Caco-2 (cell line): Measurements from ENCODE around the gene SLC39A11. TPM values are rescaled to one million over a fixed set of nuclear protein-coding genes. Genes with fewer than 3 reads are reported as not detected.

ENCODE experiments used
- BruUV-seq: library from RNA; stranded (reverse); fragments of 400-500 nt; replicated peaks from 2 replicates; lab custom pipeline; 2021; lab: Mats Ljungman, UMichigan
- CTCF ChIA-PET: fragments of 300-600 bp; sonication (Branson Sonifier 250); formaldehyde crosslinking; loops from one replicate; lab custom pipeline; 2022; ENCODE audit warnings: antibody characterized with exemption; lab: Charles Lee
- POLR2A ChIA-PET: fragments of 300-600 bp; sonication (Branson Sonifier 250); formaldehyde crosslinking; loops from one replicate; lab custom pipeline; 2022; ENCODE audit warnings: antibody characterized with exemption; lab: Charles Lee
- DNase-seq, 2 experiments: peaks; one replicate each; pipeline versions ENCODE4 v3.0.0 to v3.0.0-alpha.2; 2020 to 2022
- H3K27me3 ChIP-seq: replicated peaks from 2 replicates; pipeline ENCODE4 v1.6.0; 2011; ENCODE audit warnings: low read length; ENCODE audit not compliant: control insufficient read depth, insufficient read depth
- H3K36me3 ChIP-seq: 2 replicates; pipeline ENCODE4 v1.5.1; 2011; ENCODE audit warnings: low read length; ENCODE audit not compliant: control insufficient read depth, insufficient read depth
- H3K4me1 ChIP-seq: fragments of 250-450 bp; sonication (Bioruptor Pico); 2 replicates; pipeline ENCODE4 v1.5.1; 2020; ENCODE audit warnings: mild to moderate bottlenecking
- H3K4me3 ChIP-seq: 2 replicates; pipeline ENCODE4 v1.5.1; 2011; ENCODE audit warnings: low read depth, mild to moderate bottlenecking, control low read depth, low read length
- H3K9me3 ChIP-seq: fragments of 250-450 bp; sonication (Bioruptor Pico); 2 replicates; pipeline ENCODE4 v1.5.1; 2020; ENCODE audit warnings: mild to moderate bottlenecking, moderate library complexity
- H3K27ac Mint-ChIP-seq: one replicate; pipeline ENCODE4 v1.8.0; 2022; ENCODE audit warnings: mixed read lengths; ENCODE audit not compliant: unreplicated experiment
- H3K27me3 Mint-ChIP-seq: one replicate; pipeline ENCODE4 v1.8.0; 2022; ENCODE audit warnings: mixed read lengths; ENCODE audit not compliant: insufficient read depth, unreplicated experiment
- H3K36me3 Mint-ChIP-seq: one replicate; pipeline ENCODE4 v1.8.0; 2022; ENCODE audit warnings: mild to moderate bottlenecking, mixed read lengths; ENCODE audit not compliant: insufficient read depth, unreplicated experiment
- H3K4me1 Mint-ChIP-seq: one replicate; pipeline ENCODE4 v1.8.0; 2022; ENCODE audit warnings: low read depth, mixed read lengths; ENCODE audit not compliant: unreplicated experiment
- H3K4me3 Mint-ChIP-seq: one replicate; pipeline ENCODE4 v1.8.0; 2022; ENCODE audit warnings: mild to moderate bottlenecking, moderate library complexity, mixed read lengths; ENCODE audit not compliant: unreplicated experiment
- H3K9me3 Mint-ChIP-seq: one replicate; pipeline ENCODE4 v1.8.0; 2022; ENCODE audit warnings: mixed read lengths; ENCODE audit not compliant: unreplicated experiment
- intact Hi-C: fragments of 100-400 bp; cut with micrococcal nuclease; formaldehyde crosslinking; loops from one replicate; pipeline ENCODE4 v1.10.0; 2022; ENCODE audit not compliant: unreplicated experiment
- total RNA-seq: library from RNA; stranded (reverse); gene quantifications from 2 replicates; pipeline ENCODE4 v1.2.3, GENCODE V29; 2022
- TF ChIP-seq, protein P1 (sequence below), 2 experiments: fragments of 200-600 bp in 1 of 2; IDR thresholded peaks; 1 replicate in 1 of 2; 2 replicates in 1 of 2; pipeline versions ENCODE4 v1.5.1 to v1.8.0; 2011 to 2022; ENCODE audit warnings: antibody characterized with exemption in 1 of 2, control low read depth in 1 of 2, inconsistent platforms in 1 of 2, low read depth in 1 of 2, low read length in 1 of 2, mild to moderate bottlenecking in 1 of 2, moderate library complexity in 1 of 2; ENCODE audit not compliant: insufficient read depth in 1 of 2, severe bottlenecking in 1 of 2, unreplicated experiment in 1 of 2

Gene SLC39A11
- total RNA-seq, 1 experiment from 2014 or later = 26.4 TPM

DNA sequence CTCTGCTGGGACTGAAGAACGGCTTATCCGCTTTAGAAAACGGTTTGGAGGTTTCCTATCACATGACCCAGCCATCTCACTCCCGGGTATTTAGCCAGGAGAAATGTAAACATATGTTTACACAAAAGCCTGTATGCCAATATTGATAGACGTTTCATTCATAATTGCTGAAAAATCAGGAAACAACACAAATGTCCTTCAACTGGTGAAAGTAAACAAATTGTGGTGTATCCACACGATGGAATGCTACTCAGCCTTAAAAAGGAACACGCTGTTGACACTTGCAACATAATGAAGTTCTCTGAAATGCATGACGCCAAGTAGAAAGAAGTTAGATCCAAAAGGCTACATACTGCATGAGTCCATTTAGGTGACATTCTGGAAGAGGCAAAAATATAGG is 157.6 kb downstream of the SLC39A11 start:
- TF ChIP-seq, protein P1, sequence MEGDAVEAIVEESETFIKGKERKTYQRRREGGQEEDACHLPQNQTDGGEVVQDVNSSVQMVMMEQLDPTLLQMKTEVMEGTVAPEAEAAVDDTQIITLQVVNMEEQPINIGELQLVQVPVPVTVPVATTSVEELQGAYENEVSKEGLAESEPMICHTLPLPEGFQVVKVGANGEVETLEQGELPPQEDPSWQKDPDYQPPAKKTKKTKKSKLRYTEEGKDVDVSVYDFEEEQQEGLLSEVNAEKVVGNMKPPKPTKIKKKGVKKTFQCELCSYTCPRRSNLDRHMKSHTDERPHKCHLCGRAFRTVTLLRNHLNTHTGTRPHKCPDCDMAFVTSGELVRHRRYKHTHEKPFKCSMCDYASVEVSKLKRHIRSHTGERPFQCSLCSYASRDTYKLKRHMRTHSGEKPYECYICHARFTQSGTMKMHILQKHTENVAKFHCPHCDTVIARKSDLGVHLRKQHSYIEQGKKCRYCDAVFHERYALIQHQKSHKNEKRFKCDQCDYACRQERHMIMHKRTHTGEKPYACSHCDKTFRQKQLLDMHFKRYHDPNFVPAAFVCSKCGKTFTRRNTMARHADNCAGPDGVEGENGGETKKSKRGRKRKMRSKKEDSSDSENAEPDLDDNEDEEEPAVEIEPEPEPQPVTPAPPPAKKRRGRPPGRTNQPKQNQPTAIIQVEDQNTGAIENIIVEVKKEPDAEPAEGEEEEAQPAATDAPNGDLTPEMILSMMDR (IDR thresholded peaks at IDR 0.05; ENCODE audit: insufficient read depth in 1 of 2, low read depth in 1 of 2, low read length in 1 of 2, severe bottlenecking in 1 of 2, unreplicated experiment in 1 of 2) = no peak
- Mint-ChIP-seq H3K9me3 (no peaks in the 10 kb centered on the region), H3K27ac (no peak overlapping the region), H3K4me3 (no peak overlapping the region), H3K27me3 (no peaks in the 10 kb centered on the region), H3K36me3 (no peaks in the 10 kb centered on the region), H3K4me1 (peaks cover 16% of the 10 kb centered on the region)
- Histone ChIP-seq H3K4me3 (no peak overlapping the region), H3K27me3 (no peaks in the 10 kb centered on the region), H3K4me1 (peaks cover 9% of the 10 kb centered on the region), H3K36me3 (no peaks in the 10 kb centered on the region; the same call in 1 of the 2 replicates), H3K9me3 (no peaks in the 10 kb centered on the region)
- DNase-seq = no peak
- CTCF ChIA-PET = no interaction called here
- no TSS peak for BruUV-seq
- POLR2A ChIA-PET = no interaction called here
- intact Hi-C loops = no loop called here

DNA sequence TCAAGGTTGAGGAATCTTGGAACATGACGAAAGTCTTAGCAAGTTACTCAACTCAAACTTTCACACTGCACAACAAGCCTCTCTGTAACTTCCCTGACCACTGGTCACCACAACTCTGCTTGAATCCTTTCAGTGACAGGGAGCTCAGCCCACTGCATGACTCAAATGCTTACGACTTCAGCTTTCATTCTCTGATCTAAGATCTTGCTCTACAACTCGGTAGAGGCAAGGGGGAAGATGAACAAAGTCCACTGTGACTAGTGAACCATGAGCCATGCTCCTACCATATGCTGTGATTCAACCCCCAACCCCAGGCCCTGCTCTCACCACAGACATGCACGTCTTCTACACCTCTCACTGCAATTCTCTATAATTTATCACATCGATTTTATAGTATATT is 160.9 kb downstream of the SLC39A11 start:
- POLR2A ChIA-PET = no interaction called here
- no peak overlapping the region for H3K27ac Mint-ChIP-seq
- H3K4me1 Mint-ChIP-seq = peaks cover 23% of the 10 kb centered on the region
- intact Hi-C loops = no loop called here
- H3K36me3 Mint-ChIP-seq = no peaks in the 10 kb centered on the region
- DNase-seq = peak in 1 of 2 experiments; percentile 6
- H3K36me3 ChIP-seq = no peaks in the 10 kb centered on the region; the same call in 1 of the 2 replicates
- H3K27me3 Mint-ChIP-seq = no peaks in the 10 kb centered on the region
- H3K27me3 ChIP-seq = no peaks in the 10 kb centered on the region
- BruUV-seq = no TSS peak
- CTCF ChIA-PET = no interaction called here
- H3K4me1 ChIP-seq = peaks cover 9% of the 10 kb centered on the region
- no peak overlapping the region for H3K4me3 ChIP-seq
- TF ChIP-seq, protein P1 (IDR thresholded peaks at IDR 0.05; ENCODE audit: insufficient read depth in 1 of 2, low read depth in 1 of 2, low read length in 1 of 2, severe bottlenecking in 1 of 2, unreplicated experiment in 1 of 2) = no peak
- H3K4me3 Mint-ChIP-seq = no peak overlapping the region
- no peaks in the 10 kb centered on the region for H3K9me3 ChIP-seq
- H3K9me3 Mint-ChIP-seq = no peaks in the 10 kb centered on the region

DNA sequence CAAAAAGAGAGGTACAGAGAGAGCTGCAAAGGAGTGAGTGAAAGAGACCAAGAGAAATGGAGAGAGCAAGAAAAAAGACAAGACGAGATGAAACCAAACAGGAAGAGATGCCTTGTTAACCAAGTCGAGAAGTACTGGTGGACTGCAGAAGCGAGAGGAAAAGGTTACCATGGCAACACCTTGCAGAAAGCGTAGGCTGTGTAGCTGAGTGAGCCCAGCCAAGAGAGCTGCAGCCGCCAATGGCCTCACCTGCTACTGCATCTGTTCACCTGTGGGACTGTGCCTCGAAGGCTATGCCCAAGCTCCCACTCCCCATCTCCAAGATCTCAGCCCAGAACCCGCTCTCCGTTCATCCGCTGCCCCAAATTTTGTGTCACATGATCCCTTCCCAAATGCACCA is 161.3 kb downstream of the SLC39A11 start:
- no TSS peak for BruUV-seq
- H3K4me3 ChIP-seq = no peak overlapping the region
- H3K4me1 Mint-ChIP-seq = peaks cover 23% of the 10 kb centered on the region
- no peak for DNase-seq
- H3K9me3 Mint-ChIP-seq = no peaks in the 10 kb centered on the region
- no peak overlapping the region for H3K4me3 Mint-ChIP-seq
- no peaks in the 10 kb centered on the region for H3K27me3 Mint-ChIP-seq
- ChIA-PET CTCF (no interaction called here), POLR2A (no interaction called here)
- TF ChIP-seq, protein P1 (IDR thresholded peaks at IDR 0.05; ENCODE audit: insufficient read depth in 1 of 2, low read depth in 1 of 2, low read length in 1 of 2, severe bottlenecking in 1 of 2, unreplicated experiment in 1 of 2) = no peak
- H3K27ac Mint-ChIP-seq = no peak overlapping the region
- intact Hi-C loops = no loop called here
- H3K36me3 Mint-ChIP-seq = no peaks in the 10 kb centered on the region
- no peaks in the 10 kb centered on the region for H3K27me3 ChIP-seq
- H3K36me3 ChIP-seq = no peaks in the 10 kb centered on the region; the same call in 1 of the 2 replicates
- peaks cover 9% of the 10 kb centered on the region for H3K4me1 ChIP-seq
- H3K9me3 ChIP-seq = no peaks in the 10 kb centered on the region
